HG02938 (cell line): ENCODE results near the gene WNT10A.

Experiments
- ATAC-seq: cut with Tn5 transposase; IDR thresholded peaks from one replicate; pipeline ENCODE4 v1.9.1; 2021; ENCODE audit warnings: mild to moderate bottlenecking, moderate library complexity; ENCODE audit not compliant: unreplicated experiment

The WNT10A gene

GRCh38 chr2:218876562-218877219 lies 4.0 kb upstream of the WNT10A start:
- no peak for ATAC-seq

- ATAC-seq = no peak
Observed at GRCh38 chr2:218877331-218877730, 3.3 kb upstream of the WNT10A start.

GRCh38 chr2:218877891-218878290 lies 2.8 kb upstream of the WNT10A start:
- no peak for ATAC-seq

GRCh38 chr2:218878486-218878885 lies 2.2 kb upstream of the WNT10A start:
- no peak for ATAC-seq

GRCh38 chr2:218878926-218879761 lies 1.5 kb upstream of the WNT10A start:
- no peak for ATAC-seq

GRCh38 chr2:218879776-218880101 lies 913 bp upstream of the WNT10A start:
- ATAC-seq = no peak

GRCh38 chr2:218880859-218881594 lies 375 bp downstream of the WNT10A start:
- ATAC-seq = no peak

GRCh38 chr2:218881744-218882460 lies 1.2 kb downstream of the WNT10A start:
- no peak for ATAC-seq

GRCh38 chr2:218882461-218882816 lies 1.8 kb downstream of the WNT10A start:
- ATAC-seq = no peak

GRCh38 chr2:218882866-218883366 lies 2.3 kb downstream of the WNT10A start:
- ATAC-seq = no peak

- no peak for ATAC-seq
Observed at GRCh38 chr2:218883491-218884490, 3.1 kb downstream of the WNT10A start.

- ATAC-seq = no peak
Observed at GRCh38 chr2:218884519-218884918, 3.9 kb downstream of the WNT10A start.

GRCh38 chr2:218885981-218886947 lies 5.6 kb downstream of the WNT10A start:
- peak; percentile 51 for ATAC-seq

- ATAC-seq = no peak
Observed at GRCh38 chr2:218887079-218887478, 6.4 kb downstream of the WNT10A start.

- ATAC-seq = no peak
Observed at GRCh38 chr2:218888341-218888740, 7.7 kb downstream of the WNT10A start.

- no peak for ATAC-seq
Observed at GRCh38 chr2:218889937-218890336, 9.3 kb downstream of the WNT10A start.

- ATAC-seq = no peak
Observed at GRCh38 chr2:218890369-218890768, 9.7 kb downstream of the WNT10A start.

- ATAC-seq = no peak
Observed at GRCh38 chr2:218891275-218892135, 10.9 kb downstream of the WNT10A start.
